Measurements from ENCODE around the gene C1orf21. TPM values are rescaled to one million over a fixed set of nuclear protein-coding genes. Genes with fewer than 3 reads are reported as not detected.

C1orf21 gene
- total and polyA plus RNA-seq, 2 donors, result 13.6 to 42.7 TPM

DNA sequence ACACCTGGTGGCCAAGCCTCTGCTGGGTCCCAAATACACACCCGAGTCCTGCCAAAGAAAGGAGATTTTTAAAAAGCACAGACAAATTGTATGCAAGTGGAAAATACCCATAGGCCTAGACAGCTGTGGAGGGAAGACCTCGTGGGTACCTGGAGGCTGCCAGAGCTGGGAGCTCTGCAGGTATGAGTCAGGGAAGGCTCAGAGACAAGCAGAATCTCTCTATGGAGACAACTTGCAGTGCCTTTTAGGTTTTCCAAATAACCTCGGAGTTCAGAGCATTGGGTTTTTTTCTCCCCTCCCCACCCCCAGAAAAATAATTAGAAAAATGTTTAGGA is 240.1 kb downstream of the C1orf21 start:
- no peak for DNase-seq (ENCODE audit: low read depth in 6 of 9, low spot score in 9 of 9)
- no peaks in the 10 kb centered on the region for H3K36me3 ChIP-seq (ENCODE audit: control insufficient read depth in 2 of 2, insufficient read depth in 2 of 2, low read length in 1 of 2)
- H3K9me3 ChIP-seq (ENCODE audit: control insufficient read depth in 2 of 2, insufficient read depth in 1 of 2, low read length in 1 of 2), result no peaks in the 10 kb centered on the region
- no peaks in the 10 kb centered on the region for H3K27me3 ChIP-seq (ENCODE audit: control insufficient read depth in 2 of 2, insufficient read depth in 1 of 2, low read length in 1 of 2)
- WGBS, result 92% methylated on average over 3 of the region's 3 CpGs
- no peak overlapping the region for H3K4me3 ChIP-seq (ENCODE audit: low read length in 2 of 2)
- H3K4me1 ChIP-seq (ENCODE audit: control insufficient read depth in 2 of 2, insufficient read depth in 2 of 2, low read length in 2 of 2), result peaks cover 0 to 4% of the 10 kb centered on the region in 2 donors
- H3K27ac ChIP-seq (ENCODE audit: low read depth in 1 of 2, low read length in 1 of 2), result no peak overlapping the region

DNA sequence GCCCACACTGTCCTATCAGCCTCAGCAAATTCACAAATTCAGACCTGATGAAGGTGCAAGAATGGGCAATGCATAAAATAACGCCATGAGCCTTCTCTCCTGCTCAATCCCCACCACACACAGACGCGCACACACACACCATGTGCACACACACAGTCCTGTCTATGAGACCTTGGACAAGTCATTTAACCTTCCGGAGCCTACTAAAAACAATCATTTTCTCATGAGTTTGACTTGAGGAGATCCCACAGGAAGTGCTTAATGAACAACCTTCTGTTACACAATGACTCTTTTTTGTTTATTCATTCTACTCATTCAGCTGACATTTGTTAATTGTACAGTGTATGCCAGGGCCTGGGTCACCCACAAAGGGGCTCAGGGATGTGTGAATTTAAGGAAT is 242.4 kb downstream of the C1orf21 start:
- H3K4me1 ChIP-seq (ENCODE audit: control insufficient read depth in 2 of 2, insufficient read depth in 2 of 2, low read length in 2 of 2), result no peaks in the 10 kb centered on the region
- DNase-seq (ENCODE audit: low read depth in 6 of 9, low spot score in 9 of 9), result no peak

GRCh38 chr1:184630679-184631060 is 243.8 kb downstream of the C1orf21 start:
- no peaks in the 10 kb centered on the region for H3K4me1 ChIP-seq (ENCODE audit: control insufficient read depth in 2 of 2, insufficient read depth in 2 of 2, low read length in 2 of 2)
- 90% methylated on average over 5 of the region's 5 CpGs for WGBS
- no peak overlapping the region for H3K4me3 ChIP-seq (ENCODE audit: low read length in 2 of 2)

More for the DNA sequence above, 242.4 kb downstream of the C1orf21 start:
- H3K9me3 ChIP-seq (ENCODE audit: control insufficient read depth in 2 of 2, insufficient read depth in 1 of 2, low read length in 1 of 2), result no peaks in the 10 kb centered on the region
- no peak overlapping the region for H3K27ac ChIP-seq (ENCODE audit: low read depth in 1 of 2, low read length in 1 of 2)
- no peaks in the 10 kb centered on the region for H3K36me3 ChIP-seq (ENCODE audit: control insufficient read depth in 2 of 2, insufficient read depth in 2 of 2, low read length in 1 of 2)
- 98% methylated on average over 4 of the region's 4 CpGs for WGBS
- no peaks in the 10 kb centered on the region for H3K27me3 ChIP-seq (ENCODE audit: control insufficient read depth in 2 of 2, insufficient read depth in 1 of 2, low read length in 1 of 2)
- no peak overlapping the region for H3K4me3 ChIP-seq (ENCODE audit: low read length in 2 of 2)

GRCh38 chr1:184632415-184633175 is 245.8 kb downstream of the C1orf21 start:
- Histone ChIP-seq H3K9me3 (ENCODE audit: control insufficient read depth in 2 of 2, insufficient read depth in 1 of 2, low read length in 1 of 2) (no peaks in the 10 kb centered on the region), H3K4me1 (ENCODE audit: control insufficient read depth in 2 of 2, insufficient read depth in 2 of 2, low read length in 2 of 2) (no peaks in the 10 kb centered on the region), H3K27ac (ENCODE audit: low read depth in 1 of 2, low read length in 1 of 2) (no peak overlapping the region), H3K27me3 (ENCODE audit: control insufficient read depth in 2 of 2, insufficient read depth in 1 of 2, low read length in 1 of 2) (no peaks in the 10 kb centered on the region), H3K4me3 (ENCODE audit: low read length in 2 of 2) (no peak overlapping the region), H3K36me3 (ENCODE audit: control insufficient read depth in 2 of 2, insufficient read depth in 2 of 2, low read length in 1 of 2) (no peaks in the 10 kb centered on the region)
- WGBS, result 96% methylated on average over 8 of the region's 8 CpGs
- DNase-seq (ENCODE audit: low read depth in 6 of 9, low spot score in 9 of 9), result no peak

More at GRCh38 chr1:184630679-184631060, 243.8 kb downstream of the C1orf21 start:
- no peaks in the 10 kb centered on the region for H3K36me3 ChIP-seq (ENCODE audit: control insufficient read depth in 2 of 2, insufficient read depth in 2 of 2, low read length in 1 of 2)
- H3K9me3 ChIP-seq (ENCODE audit: control insufficient read depth in 2 of 2, insufficient read depth in 1 of 2, low read length in 1 of 2), result no peaks in the 10 kb centered on the region
- no peak overlapping the region for H3K27ac ChIP-seq (ENCODE audit: low read depth in 1 of 2, low read length in 1 of 2)
- DNase-seq (ENCODE audit: low read depth in 6 of 9, low spot score in 9 of 9), result no peak
- H3K27me3 ChIP-seq (ENCODE audit: control insufficient read depth in 2 of 2, insufficient read depth in 1 of 2, low read length in 1 of 2), result no peaks in the 10 kb centered on the region

DNA sequence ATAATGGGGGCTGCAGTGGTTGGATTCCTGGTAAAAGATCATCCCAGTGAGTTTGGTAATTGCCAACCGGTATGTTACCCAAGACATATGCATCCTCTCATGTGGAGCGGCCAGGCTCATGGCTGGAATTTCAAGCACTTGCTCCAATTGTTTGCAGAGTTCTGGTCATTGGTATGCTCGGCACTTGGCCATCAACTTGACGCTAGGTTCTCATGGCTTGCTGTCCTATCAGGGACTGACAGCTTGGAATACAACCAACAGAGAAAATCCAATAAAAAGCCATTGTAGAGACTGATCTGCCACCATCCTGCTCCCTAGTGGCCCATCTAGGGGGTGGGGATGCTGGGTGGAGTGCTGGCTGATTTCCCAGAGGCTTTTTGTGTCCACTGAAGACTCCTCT is 247.0 kb downstream of the C1orf21 start:
- DNase-seq (ENCODE audit: low read depth in 6 of 9, low spot score in 9 of 9), result no peak
- Histone ChIP-seq H3K27me3 (ENCODE audit: control insufficient read depth in 2 of 2, insufficient read depth in 1 of 2, low read length in 1 of 2) (no peaks in the 10 kb centered on the region), H3K9me3 (ENCODE audit: control insufficient read depth in 2 of 2, insufficient read depth in 1 of 2, low read length in 1 of 2) (no peaks in the 10 kb centered on the region), H3K4me3 (ENCODE audit: low read length in 2 of 2) (no peak overlapping the region), H3K27ac (ENCODE audit: low read depth in 1 of 2, low read length in 1 of 2) (no peak overlapping the region), H3K36me3 (ENCODE audit: control insufficient read depth in 2 of 2, insufficient read depth in 2 of 2, low read length in 1 of 2) (no peaks in the 10 kb centered on the region), H3K4me1 (ENCODE audit: control insufficient read depth in 2 of 2, insufficient read depth in 2 of 2, low read length in 2 of 2) (no peaks in the 10 kb centered on the region)
- WGBS, result 94% methylated on average over 4 of the region's 4 CpGs

GRCh38 chr1:184634296-184634695 is 247.5 kb downstream of the C1orf21 start:
- H3K36me3 ChIP-seq (ENCODE audit: control insufficient read depth in 2 of 2, insufficient read depth in 2 of 2, low read length in 1 of 2), result no peaks in the 10 kb centered on the region
- H3K4me1 ChIP-seq (ENCODE audit: control insufficient read depth in 2 of 2, insufficient read depth in 2 of 2, low read length in 2 of 2), result no peaks in the 10 kb centered on the region
- no peak overlapping the region for H3K27ac ChIP-seq (ENCODE audit: low read depth in 1 of 2, low read length in 1 of 2)
- no peak overlapping the region for H3K4me3 ChIP-seq (ENCODE audit: low read length in 2 of 2)
- no peaks in the 10 kb centered on the region for H3K27me3 ChIP-seq (ENCODE audit: control insufficient read depth in 2 of 2, insufficient read depth in 1 of 2, low read length in 1 of 2)
- no peaks in the 10 kb centered on the region for H3K9me3 ChIP-seq (ENCODE audit: control insufficient read depth in 2 of 2, insufficient read depth in 1 of 2, low read length in 1 of 2)
- no peak for DNase-seq (ENCODE audit: low read depth in 6 of 9, low spot score in 9 of 9)
- 87% methylated on average over 1 of the region's 1 CpG for WGBS

DNA sequence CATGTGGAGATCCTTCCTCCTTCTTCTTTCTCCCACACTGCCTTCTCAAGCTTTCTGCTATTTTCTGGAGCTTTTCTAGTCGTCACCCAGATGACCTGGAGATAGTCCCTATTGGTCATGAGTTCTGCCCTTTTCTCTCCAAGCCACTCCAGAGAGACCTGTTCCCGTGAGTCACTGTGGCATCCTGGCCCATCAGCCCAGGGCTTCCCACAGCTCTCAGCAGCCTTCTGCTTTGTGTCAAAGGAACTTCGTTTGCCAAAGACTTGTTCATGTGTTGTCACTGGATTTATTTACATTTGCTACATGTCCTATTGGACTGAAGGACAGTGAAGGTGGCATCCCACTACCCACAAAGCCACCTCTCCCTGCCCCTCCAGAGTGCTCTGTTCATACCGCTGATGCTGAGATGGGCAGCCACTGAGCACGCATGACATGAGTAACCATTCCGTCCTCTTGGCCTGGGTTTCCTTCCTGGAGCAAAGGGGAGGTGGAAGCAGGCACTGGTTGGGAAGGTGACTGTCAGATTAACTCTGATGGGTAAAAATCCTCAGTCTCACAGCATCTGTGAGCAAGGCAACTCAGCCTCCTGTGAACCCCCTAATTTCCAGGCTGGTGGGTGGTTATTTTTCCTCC is 248.6 kb downstream of the C1orf21 start:
- no peak overlapping the region for H3K4me3 ChIP-seq (ENCODE audit: low read length in 2 of 2)
- no peaks in the 10 kb centered on the region for H3K36me3 ChIP-seq (ENCODE audit: control insufficient read depth in 2 of 2, insufficient read depth in 2 of 2, low read length in 1 of 2)
- no peaks in the 10 kb centered on the region for H3K9me3 ChIP-seq (ENCODE audit: control insufficient read depth in 2 of 2, insufficient read depth in 1 of 2, low read length in 1 of 2)
- no peak overlapping the region for H3K27ac ChIP-seq (ENCODE audit: low read depth in 1 of 2, low read length in 1 of 2)
- no peaks in the 10 kb centered on the region for H3K27me3 ChIP-seq (ENCODE audit: control insufficient read depth in 2 of 2, insufficient read depth in 1 of 2, low read length in 1 of 2)
- no peaks in the 10 kb centered on the region for H3K4me1 ChIP-seq (ENCODE audit: control insufficient read depth in 2 of 2, insufficient read depth in 2 of 2, low read length in 2 of 2)
- WGBS, result 93% methylated on average over 6 of the region's 6 CpGs
- no peak for DNase-seq (ENCODE audit: low read depth in 6 of 9, low spot score in 9 of 9)

- no peaks in the 10 kb centered on the region for H3K9me3 ChIP-seq (ENCODE audit: control insufficient read depth in 2 of 2, insufficient read depth in 1 of 2, low read length in 1 of 2)
- no peaks in the 10 kb centered on the region for H3K4me1 ChIP-seq (ENCODE audit: control insufficient read depth in 2 of 2, insufficient read depth in 2 of 2, low read length in 2 of 2)
- H3K36me3 ChIP-seq (ENCODE audit: control insufficient read depth in 2 of 2, insufficient read depth in 2 of 2, low read length in 1 of 2), result no peaks in the 10 kb centered on the region
- no peak overlapping the region for H3K27ac ChIP-seq (ENCODE audit: low read depth in 1 of 2, low read length in 1 of 2)
- 90% methylated on average over 6 of the region's 6 CpGs for WGBS
- H3K4me3 ChIP-seq (ENCODE audit: low read length in 2 of 2), result no peak overlapping the region
- H3K27me3 ChIP-seq (ENCODE audit: control insufficient read depth in 2 of 2, insufficient read depth in 1 of 2, low read length in 1 of 2), result no peaks in the 10 kb centered on the region
- no peak for DNase-seq (ENCODE audit: low read depth in 6 of 9, low spot score in 9 of 9)
Observed at GRCh38 chr1:184635980-184636431, 249.2 kb downstream of the C1orf21 start.

GRCh38 chr1:184637664-184638240 is 250.9 kb downstream of the C1orf21 start:
- 97% methylated on average over 2 of the region's 2 CpGs for WGBS
- no peaks in the 10 kb centered on the region for H3K36me3 ChIP-seq (ENCODE audit: control insufficient read depth in 2 of 2, insufficient read depth in 2 of 2, low read length in 1 of 2)
- H3K4me1 ChIP-seq (ENCODE audit: control insufficient read depth in 2 of 2, insufficient read depth in 2 of 2, low read length in 2 of 2), result no peaks in the 10 kb centered on the region
- H3K4me3 ChIP-seq (ENCODE audit: low read length in 2 of 2), result no peak overlapping the region
- H3K9me3 ChIP-seq (ENCODE audit: control insufficient read depth in 2 of 2, insufficient read depth in 1 of 2, low read length in 1 of 2), result no peaks in the 10 kb centered on the region
- H3K27ac ChIP-seq (ENCODE audit: low read depth in 1 of 2, low read length in 1 of 2), result no peak overlapping the region
- no peaks in the 10 kb centered on the region for H3K27me3 ChIP-seq (ENCODE audit: control insufficient read depth in 2 of 2, insufficient read depth in 1 of 2, low read length in 1 of 2)
- DNase-seq (ENCODE audit: low read depth in 6 of 9, low spot score in 9 of 9), result no peak
